Right lobe of liver (tissue), 4 donors: Measurements from ENCODE around the gene ABT1.

ENCODE experiments used
- CTCF ChIP-seq, 4 donors: fragments of 200-600 bp in 3 of 4; fragments of 450-650 bp in 1 of 4; IDR thresholded peaks; one replicate each; pipeline versions ENCODE4 v1.5.1 to v1.8.0; 2016 to 2022; ENCODE audit warnings: antibody characterized with exemption in 4 of 4, mild to moderate bottlenecking in 2 of 4
- POLR2A ChIP-seq: fragments of 450-650 bp; IDR thresholded peaks from one replicate; pipeline ENCODE4 v1.6.1; 2017; ENCODE audit warnings: antibody characterized with exemption, mild to moderate bottlenecking
- donor health status: DM: no; HTN: no; CAD: no.
- donor health status: DM: no; HTN: no; CAD: no.
- donor health status: DM: no; HTN: yes; CAD: no.

- no peak for TF ChIP-seq CTCF (IDR thresholded peaks at IDR 0.05)
- no peak for TF ChIP-seq POLR2A
Measured at GRCh38 chr6:26570027-26570809, 26.5 kb upstream of the ABT1 start.
